Measurements from ENCODE around the gene DNAH5. TPM values are rescaled to one million over a fixed set of nuclear protein-coding genes. Genes with fewer than 3 reads are reported as not detected.

DNAH5 gene
- total RNA-seq, 1 experiment from 2014 or later = 8.0 TPM

DNA sequence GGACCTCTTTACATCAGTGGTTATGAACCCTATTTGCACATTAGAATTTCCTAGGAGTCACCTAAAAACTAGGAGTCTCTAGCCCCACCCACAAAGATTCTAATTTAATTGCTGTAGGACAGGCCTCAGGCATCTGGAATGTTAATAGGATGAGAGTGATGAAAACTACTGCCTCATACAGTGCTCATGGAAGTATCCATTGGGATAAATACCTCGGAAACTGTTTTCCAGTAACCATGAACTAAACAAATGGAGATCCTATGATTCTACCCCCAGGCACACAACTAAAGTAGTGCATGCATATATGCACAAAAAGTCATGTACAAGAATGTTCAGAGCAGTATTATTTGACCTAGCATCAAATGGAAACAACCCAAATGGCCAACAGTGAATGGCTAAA lies 286.3 kb downstream of the DNAH5 start:
- TF ChIP-seq TCF7L2 (IDR thresholded peaks at IDR 0.05; ENCODE audit: low read depth, low read length) = no peak
- TF ChIP-seq, protein P1, sequence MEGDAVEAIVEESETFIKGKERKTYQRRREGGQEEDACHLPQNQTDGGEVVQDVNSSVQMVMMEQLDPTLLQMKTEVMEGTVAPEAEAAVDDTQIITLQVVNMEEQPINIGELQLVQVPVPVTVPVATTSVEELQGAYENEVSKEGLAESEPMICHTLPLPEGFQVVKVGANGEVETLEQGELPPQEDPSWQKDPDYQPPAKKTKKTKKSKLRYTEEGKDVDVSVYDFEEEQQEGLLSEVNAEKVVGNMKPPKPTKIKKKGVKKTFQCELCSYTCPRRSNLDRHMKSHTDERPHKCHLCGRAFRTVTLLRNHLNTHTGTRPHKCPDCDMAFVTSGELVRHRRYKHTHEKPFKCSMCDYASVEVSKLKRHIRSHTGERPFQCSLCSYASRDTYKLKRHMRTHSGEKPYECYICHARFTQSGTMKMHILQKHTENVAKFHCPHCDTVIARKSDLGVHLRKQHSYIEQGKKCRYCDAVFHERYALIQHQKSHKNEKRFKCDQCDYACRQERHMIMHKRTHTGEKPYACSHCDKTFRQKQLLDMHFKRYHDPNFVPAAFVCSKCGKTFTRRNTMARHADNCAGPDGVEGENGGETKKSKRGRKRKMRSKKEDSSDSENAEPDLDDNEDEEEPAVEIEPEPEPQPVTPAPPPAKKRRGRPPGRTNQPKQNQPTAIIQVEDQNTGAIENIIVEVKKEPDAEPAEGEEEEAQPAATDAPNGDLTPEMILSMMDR (IDR thresholded peaks at IDR 0.05) = no peak
- ChIA-PET POLR2A (no interaction called here), CTCF (no interaction called here)
- H3K27ac ChIP-seq (ENCODE audit: low read length) = no peak overlapping the region
- ATAC-seq = no peak
- no TSS peak for BruUV-seq (replicated peaks)
- H3K4me3 ChIP-seq (ENCODE audit: low read depth in 2 of 2, low read length in 2 of 2) = no peak overlapping the region
- in situ Hi-C loops (cut with HindIII; ENCODE audit: low pct_unique_long_range_greater_than_20kb, low sequenced_read_pairs) (no loop called here), intact Hi-C loops (cut with micrococcal nuclease; ENCODE audit: unreplicated experiment) (no loop called here)
- no peaks in the 10 kb centered on the region for H3K4me1 ChIP-seq (ENCODE audit: control insufficient read depth, insufficient read depth, low read length)
- H3K36me3 ChIP-seq (ENCODE audit: control insufficient read depth, insufficient read depth, low read length) = no peaks in the 10 kb centered on the region
- H3K27me3 ChIP-seq (ENCODE audit: control insufficient read depth, insufficient read depth, low read length) = peaks cover under 1% of the 10 kb centered on the region; the same call in 1 of the 2 replicates
- DNase-seq (ENCODE audit: low read depth, low spot score) = no peak
- no peaks in the 10 kb centered on the region for H3K9me3 ChIP-seq (ENCODE audit: control insufficient read depth, insufficient read depth, low read depth, low read length)

DNA sequence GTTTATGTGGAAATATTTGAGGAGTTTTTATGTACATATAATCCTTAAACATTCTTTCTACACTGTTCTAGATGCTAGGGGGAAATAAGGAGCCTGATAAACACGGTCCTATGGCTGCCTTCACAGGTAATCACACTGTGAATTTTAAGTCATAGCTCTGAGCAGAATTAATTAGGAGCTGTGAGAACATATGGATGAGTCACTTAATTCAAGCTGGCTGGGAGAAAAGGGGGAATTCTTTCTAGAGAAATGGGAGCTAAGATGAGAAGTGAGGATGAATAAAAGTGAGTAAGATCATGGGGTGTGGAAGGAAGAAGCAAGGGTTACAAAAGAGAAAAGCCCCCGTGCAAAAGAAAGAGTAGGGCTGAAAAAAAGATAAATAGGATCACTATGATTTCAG lies 290.8 kb downstream of the DNAH5 start:
- intact Hi-C loops (cut with micrococcal nuclease; ENCODE audit: unreplicated experiment) = no loop called here

GRCh38 chr5:13649656-13650055 lies 294.8 kb downstream of the DNAH5 start:
- no peak for TF ChIP-seq SIN3A (IDR thresholded peaks at IDR 0.05; ENCODE audit: borderline replicate concordance, insufficient read depth, low read depth, low read length)
- TF ChIP-seq POLR2AphosphoS5 (IDR thresholded peaks at IDR 0.05; ENCODE audit: low read depth, low read length) = no peak
- no peak for TF ChIP-seq TCF7L2 (IDR thresholded peaks at IDR 0.05; ENCODE audit: low read depth, low read length)
- no peak for TF ChIP-seq REST (IDR thresholded peaks at IDR 0.05; ENCODE audit: insufficient read depth in 1 of 2, low read depth in 2 of 2, low read length in 1 of 2)
- TF ChIP-seq, protein P1 (IDR thresholded peaks at IDR 0.05) = no peak
- H3K27ac ChIP-seq (ENCODE audit: low read length) = no peak overlapping the region
- ChIA-PET CTCF (no interaction called here), POLR2A (no interaction called here)
- no peaks in the 10 kb centered on the region for H3K4me1 ChIP-seq (ENCODE audit: control insufficient read depth, insufficient read depth, low read length)
- DNase-seq (ENCODE audit: low read depth, low spot score) (no peak), ATAC-seq (no peak)
- 0 out of 2 replicates have a peak, but pooled peaks cover 3% of the 10 kb centered on the region for H3K27me3 ChIP-seq (ENCODE audit: control insufficient read depth, insufficient read depth, low read length)
- intact Hi-C loops (cut with micrococcal nuclease; ENCODE audit: unreplicated experiment) = no loop called here
- H3K9me3 ChIP-seq (ENCODE audit: control insufficient read depth, insufficient read depth, low read depth, low read length) = no peaks in the 10 kb centered on the region
- in situ Hi-C loops (cut with HindIII; ENCODE audit: low pct_unique_long_range_greater_than_20kb, low sequenced_read_pairs) = no loop called here
- no peak overlapping the region for H3K4me3 ChIP-seq (ENCODE audit: low read depth in 2 of 2, low read length in 2 of 2)
- no TSS peak for BruUV-seq (replicated peaks)
- no peaks in the 10 kb centered on the region for H3K36me3 ChIP-seq (ENCODE audit: control insufficient read depth, insufficient read depth, low read length)

More for the DNA sequence above, 290.8 kb downstream of the DNAH5 start:
- in situ Hi-C loops (cut with HindIII; ENCODE audit: low pct_unique_long_range_greater_than_20kb, low sequenced_read_pairs) = no loop called here
- H3K4me1 ChIP-seq (ENCODE audit: control insufficient read depth, insufficient read depth, low read length) = no peaks in the 10 kb centered on the region
- H3K27me3 ChIP-seq (ENCODE audit: control insufficient read depth, insufficient read depth, low read length) = 0 out of 2 replicates have a peak, but pooled peaks cover 3% of the 10 kb centered on the region
- no peaks in the 10 kb centered on the region for H3K9me3 ChIP-seq (ENCODE audit: control insufficient read depth, insufficient read depth, low read depth, low read length)
- ATAC-seq (no peak), DNase-seq (ENCODE audit: low read depth, low spot score) (no peak)
- no peak for TF ChIP-seq POLR2AphosphoS5 (IDR thresholded peaks at IDR 0.05; ENCODE audit: low read depth, low read length)
- no peak for TF ChIP-seq TCF7L2 (IDR thresholded peaks at IDR 0.05; ENCODE audit: low read depth, low read length)
- H3K4me3 ChIP-seq (ENCODE audit: low read depth in 2 of 2, low read length in 2 of 2) = no peak overlapping the region
- ChIA-PET POLR2A (no interaction called here), CTCF (no interaction called here)
- H3K36me3 ChIP-seq (ENCODE audit: control insufficient read depth, insufficient read depth, low read length) = no peaks in the 10 kb centered on the region
- BruUV-seq (replicated peaks) = no TSS peak
- H3K27ac ChIP-seq (ENCODE audit: low read length) = no peak overlapping the region
